Measurements from ENCODE around the gene RAD9A. TPM values are rescaled to one million over a fixed set of nuclear protein-coding genes. Genes with fewer than 3 reads are reported as not detected.

The RAD9A gene
- polyA plus RNA-seq, 3 donors = 3.7 to 31.7 (median 3.8) TPM

- Mint-ChIP-seq H3K4me3 (no peak overlapping the region), H3K4me1 (peaks cover 75% of the 10 kb centered on the region), H3K9me3 (no peaks in the 10 kb centered on the region), H3K27me3 (ENCODE audit: low read depth in 3 of 3) (peaks cover 3 to 12% (median 7%) of the 10 kb centered on the region in 3 donors), H3K36me3 (peaks cover 19 to 36% of the 10 kb centered on the region in 2 donors), H3K27ac (peak overlapping the region in 3 of 7 donors; percentile 4 to 54 (median 16))
- Histone ChIP-seq H3K9ac (ENCODE audit: insufficient read depth, low read length, poor library complexity, severe bottlenecking) (no peak overlapping the region), H3K79me2 (ENCODE audit: insufficient read depth, low read length) (peaks cover 39% of the 10 kb centered on the region), H2AFZ (ENCODE audit: insufficient read depth, low read depth, low read length, poor library complexity, severe bottlenecking) (no peak overlapping the region), H4K20me1 (ENCODE audit: insufficient read depth, low read length) (peaks cover 51% of the 10 kb centered on the region), H3K4me2 (replicated peaks; ENCODE audit: extremely low read depth, low read length, poor library complexity, severe bottlenecking) (no peak overlapping the region), H3K27ac (ENCODE audit: low read depth in 1 of 2, low read length in 2 of 2) (peak overlapping the region; percentile 2 to 18), H3K9me3 (replicated peaks in 1 of 2; ENCODE audit: control insufficient read depth in 1 of 2, insufficient read depth in 1 of 2, low read length in 2 of 2) (no peaks in the 10 kb centered on the region), H3K4me1 (ENCODE audit: control insufficient read depth in 1 of 2, insufficient read depth in 2 of 2, low read length in 2 of 2) (peaks cover 71 to 80% of the 10 kb centered on the region in 2 donors), H3K36me3 (replicated peaks in 1 of 2; ENCODE audit: control insufficient read depth in 1 of 2, insufficient read depth in 2 of 2, low read length in 2 of 2) (peaks cover 9 to 18% of the 10 kb centered on the region in 2 donors), H3K4me3 (replicated peaks in 1 of 3; ENCODE audit: low read depth in 2 of 3, low read length in 3 of 3) (no peak overlapping the region), H3K27me3 (ENCODE audit: control insufficient read depth in 2 of 2, insufficient read depth in 2 of 2, low read length in 2 of 2) (no peaks in the 10 kb centered on the region)
- DNase-seq = no peak
- 93% methylated on average over 5 of the region's 12 CpGs for WGBS (ENCODE audit: insufficient coverage)
- TF ChIP-seq CTCF (IDR thresholded peaks at IDR 0.05) = no peak
- intact Hi-C loops (cut with micrococcal nuclease) = no loop called here
Observed at GRCh38 chr11:67406969-67407687, 15.3 kb downstream of the RAD9A start.

- Histone ChIP-seq H3K36me3 (replicated peaks in 1 of 2; ENCODE audit: control insufficient read depth in 1 of 2, insufficient read depth in 2 of 2, low read length in 2 of 2) (peaks cover 9 to 18% of the 10 kb centered on the region in 2 donors), H3K4me1 (ENCODE audit: control insufficient read depth in 1 of 2, insufficient read depth in 2 of 2, low read length in 2 of 2) (peaks cover 65 to 74% of the 10 kb centered on the region in 2 donors), H2AFZ (ENCODE audit: insufficient read depth, low read depth, low read length, poor library complexity, severe bottlenecking) (no peak overlapping the region), H3K79me2 (ENCODE audit: insufficient read depth, low read length) (peaks cover 33% of the 10 kb centered on the region), H3K27me3 (ENCODE audit: control insufficient read depth in 2 of 2, insufficient read depth in 2 of 2, low read length in 2 of 2) (no peaks in the 10 kb centered on the region), H3K4me2 (replicated peaks; ENCODE audit: extremely low read depth, low read length, poor library complexity, severe bottlenecking) (no peak overlapping the region), H4K20me1 (ENCODE audit: insufficient read depth, low read length) (peaks cover 51% of the 10 kb centered on the region), H3K9ac (ENCODE audit: insufficient read depth, low read length, poor library complexity, severe bottlenecking) (no peak overlapping the region), H3K4me3 (replicated peaks in 1 of 3; ENCODE audit: low read depth in 2 of 3, low read length in 3 of 3) (no peak overlapping the region), H3K9me3 (replicated peaks in 1 of 2; ENCODE audit: control insufficient read depth in 1 of 2, insufficient read depth in 1 of 2, low read length in 2 of 2) (no peaks in the 10 kb centered on the region), H3K27ac (ENCODE audit: low read depth in 1 of 2, low read length in 2 of 2) (peak overlapping the region; percentile 2 to 14)
- Mint-ChIP-seq H3K4me1 (peaks cover 69% of the 10 kb centered on the region), H3K9me3 (no peaks in the 10 kb centered on the region), H3K4me3 (no peak overlapping the region), H3K27ac (no peak overlapping the region), H3K36me3 (peaks cover 19 to 36% of the 10 kb centered on the region in 2 donors), H3K27me3 (ENCODE audit: low read depth in 3 of 3) (peaks cover 3 to 18% (median 13%) of the 10 kb centered on the region in 3 donors)
- intact Hi-C loops (cut with micrococcal nuclease) = no loop called here
- 85% methylated on average over 9 of the region's 12 CpGs for WGBS (ENCODE audit: insufficient coverage)
- TF ChIP-seq CTCF (IDR thresholded peaks at IDR 0.05) = no peak
- DNase-seq = no peak
Observed at GRCh38 chr11:67407688-67408163, 15.9 kb downstream of the RAD9A start.

All from CD14-positive monocyte (primary cell).